Measurements from ENCODE around the gene VAPB.

VAPB gene

DNA sequence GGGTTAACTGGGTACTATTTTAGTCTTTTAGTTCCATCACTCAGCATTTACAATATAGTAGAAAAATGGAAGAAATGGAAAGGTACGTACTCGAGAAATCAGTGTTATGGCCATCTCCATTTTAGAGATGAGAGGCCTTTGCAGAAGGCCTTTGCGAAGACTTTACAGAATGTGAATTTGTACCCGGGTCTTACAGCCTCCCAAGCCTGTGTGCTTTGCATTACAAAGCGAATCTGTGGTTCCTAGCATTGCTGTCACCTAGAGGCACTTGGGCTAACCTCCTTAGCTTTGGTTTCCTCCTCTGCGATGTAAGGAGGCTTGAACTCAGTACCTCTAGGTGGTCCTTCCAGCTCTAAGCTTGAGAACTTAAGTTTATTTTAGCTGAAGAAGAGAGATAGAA, 10.9 kb downstream of the VAPB start (continued):
- TF ChIP-seq, protein P1, sequence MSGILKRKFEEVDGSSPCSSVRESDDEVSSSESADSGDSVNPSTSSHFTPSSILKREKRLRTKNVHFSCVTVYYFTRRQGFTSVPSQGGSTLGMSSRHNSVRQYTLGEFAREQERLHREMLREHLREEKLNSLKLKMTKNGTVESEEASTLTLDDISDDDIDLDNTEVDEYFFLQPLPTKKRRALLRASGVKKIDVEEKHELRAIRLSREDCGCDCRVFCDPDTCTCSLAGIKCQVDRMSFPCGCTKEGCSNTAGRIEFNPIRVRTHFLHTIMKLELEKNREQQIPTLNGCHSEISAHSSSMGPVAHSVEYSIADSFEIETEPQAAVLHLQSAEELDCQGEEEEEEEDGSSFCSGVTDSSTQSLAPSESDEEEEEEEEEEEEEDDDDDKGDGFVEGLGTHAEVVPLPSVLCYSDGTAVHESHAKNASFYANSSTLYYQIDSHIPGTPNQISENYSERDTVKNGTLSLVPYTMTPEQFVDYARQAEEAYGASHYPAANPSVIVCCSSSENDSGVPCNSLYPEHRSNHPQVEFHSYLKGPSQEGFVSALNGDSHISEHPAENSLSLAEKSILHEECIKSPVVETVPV (CRISPR knock-in tag; IDR thresholded peaks at IDR 0.05), result no peak
- TF ChIP-seq ZNF8 (CRISPR knock-in tag; IDR thresholded peaks at IDR 0.05), result no peak

DNA sequence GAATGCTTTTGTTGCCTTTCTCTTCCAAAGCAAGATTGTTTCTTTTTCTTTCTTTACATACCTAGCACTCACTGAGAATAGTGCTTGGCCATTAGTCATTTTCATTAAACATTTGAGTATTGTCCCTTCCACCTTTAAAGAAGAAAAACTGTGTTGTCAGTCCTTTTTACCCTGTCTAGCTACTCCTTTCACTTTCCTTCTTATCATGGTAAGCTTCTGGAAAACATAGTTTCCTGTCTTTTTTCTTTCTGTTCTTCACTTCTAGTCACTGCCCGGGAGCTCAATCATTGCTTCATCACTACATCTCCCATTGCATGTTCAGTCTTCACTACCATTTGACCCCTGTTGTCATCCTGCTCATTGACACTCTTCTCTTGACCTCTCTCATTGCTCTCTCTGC, 12.1 kb downstream of the VAPB start:
- TF ChIP-seq, protein P2, sequence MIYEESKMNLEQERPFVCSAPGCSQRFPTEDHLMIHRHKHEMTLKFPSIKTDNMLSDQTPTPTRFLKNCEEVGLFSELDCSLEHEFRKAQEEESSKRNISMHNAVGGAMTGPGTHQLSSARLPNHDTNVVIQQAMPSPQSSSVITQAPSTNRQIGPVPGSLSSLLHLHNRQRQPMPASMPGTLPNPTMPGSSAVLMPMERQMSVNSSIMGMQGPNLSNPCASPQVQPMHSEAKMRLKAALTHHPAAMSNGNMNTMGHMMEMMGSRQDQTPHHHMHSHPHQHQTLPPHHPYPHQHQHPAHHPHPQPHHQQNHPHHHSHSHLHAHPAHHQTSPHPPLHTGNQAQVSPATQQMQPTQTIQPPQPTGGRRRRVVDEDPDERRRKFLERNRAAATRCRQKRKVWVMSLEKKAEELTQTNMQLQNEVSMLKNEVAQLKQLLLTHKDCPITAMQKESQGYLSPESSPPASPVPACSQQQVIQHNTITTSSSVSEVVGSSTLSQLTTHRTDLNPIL (CRISPR knock-in tag; IDR thresholded peaks at IDR 0.05; ENCODE audit: low read depth), result no peak
- TF ChIP-seq ZC3H10 (CRISPR knock-in tag; IDR thresholded peaks at IDR 0.05) (no peak), ZNF70 (CRISPR knock-in tag; IDR thresholded peaks at IDR 0.05) (no peak), GLIS3 (CRISPR knock-in tag; IDR thresholded peaks at IDR 0.05) (no peak), TOX (CRISPR knock-in tag; IDR thresholded peaks at IDR 0.05; ENCODE audit: borderline replicate concordance) (no peak), ZFP3 (CRISPR knock-in tag; IDR thresholded peaks at IDR 0.05) (no peak), CSDC2 (CRISPR knock-in tag; IDR thresholded peaks at IDR 0.05) (no peak), OSR1 (CRISPR knock-in tag; IDR thresholded peaks at IDR 0.05) (no peak), RARB (CRISPR knock-in tag; IDR thresholded peaks at IDR 0.05) (no peak), PPARA (CRISPR knock-in tag; IDR thresholded peaks at IDR 0.05; ENCODE audit: borderline replicate concordance) (no peak), BACH2 (CRISPR knock-in tag; IDR thresholded peaks at IDR 0.05; ENCODE audit: borderline replicate concordance) (no peak), TCF4 (CRISPR knock-in tag; IDR thresholded peaks at IDR 0.05; ENCODE audit: borderline replicate concordance) (no peak), ESRRG (CRISPR knock-in tag; IDR thresholded peaks at IDR 0.05) (no peak), ISL1 (CRISPR knock-in tag; IDR thresholded peaks at IDR 0.05) (no peak), ZNF565 (CRISPR knock-in tag; conservative IDR thresholded peaks at IDR 0.05; ENCODE audit: low read depth) (no peak), ZFP30 (CRISPR knock-in tag; IDR thresholded peaks at IDR 0.05) (no peak), ZNF8 (CRISPR knock-in tag; IDR thresholded peaks at IDR 0.05) (no peak)
- TF ChIP-seq, protein P1 (CRISPR knock-in tag; IDR thresholded peaks at IDR 0.05), result no peak
- no peak for ATAC-seq

DNA sequence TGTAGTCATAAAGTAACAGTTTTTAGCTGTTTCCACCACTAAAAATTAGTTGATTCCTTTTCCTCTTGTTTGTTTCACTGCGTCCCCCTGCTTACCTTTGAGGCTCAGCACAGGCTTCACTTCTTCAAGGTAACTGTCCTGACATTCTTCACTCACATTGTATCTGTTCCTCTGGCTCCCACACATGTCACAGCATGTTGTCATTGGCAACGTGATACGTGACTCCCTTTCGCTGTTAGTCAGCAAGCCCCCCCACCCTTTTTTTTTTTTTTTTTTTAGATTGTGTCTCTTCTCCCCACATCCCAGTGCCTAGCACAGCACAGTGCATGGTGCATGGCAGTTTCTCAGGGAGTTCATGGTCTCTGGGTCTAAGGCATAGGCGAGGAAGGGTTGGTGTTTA, 13.3 kb downstream of the VAPB start:
- no peak for TF ChIP-seq ESRRG (CRISPR knock-in tag; IDR thresholded peaks at IDR 0.05)
- no peak for TF ChIP-seq CSDC2 (CRISPR knock-in tag; IDR thresholded peaks at IDR 0.05)
- TF ChIP-seq TOX (CRISPR knock-in tag; IDR thresholded peaks at IDR 0.05; ENCODE audit: borderline replicate concordance), result no peak
- no peak for TF ChIP-seq RARB (CRISPR knock-in tag; IDR thresholded peaks at IDR 0.05)
- TF ChIP-seq GLIS3 (CRISPR knock-in tag; IDR thresholded peaks at IDR 0.05), result no peak
- no peak for TF ChIP-seq ZNF70 (CRISPR knock-in tag; IDR thresholded peaks at IDR 0.05)
- TF ChIP-seq, protein P3, sequence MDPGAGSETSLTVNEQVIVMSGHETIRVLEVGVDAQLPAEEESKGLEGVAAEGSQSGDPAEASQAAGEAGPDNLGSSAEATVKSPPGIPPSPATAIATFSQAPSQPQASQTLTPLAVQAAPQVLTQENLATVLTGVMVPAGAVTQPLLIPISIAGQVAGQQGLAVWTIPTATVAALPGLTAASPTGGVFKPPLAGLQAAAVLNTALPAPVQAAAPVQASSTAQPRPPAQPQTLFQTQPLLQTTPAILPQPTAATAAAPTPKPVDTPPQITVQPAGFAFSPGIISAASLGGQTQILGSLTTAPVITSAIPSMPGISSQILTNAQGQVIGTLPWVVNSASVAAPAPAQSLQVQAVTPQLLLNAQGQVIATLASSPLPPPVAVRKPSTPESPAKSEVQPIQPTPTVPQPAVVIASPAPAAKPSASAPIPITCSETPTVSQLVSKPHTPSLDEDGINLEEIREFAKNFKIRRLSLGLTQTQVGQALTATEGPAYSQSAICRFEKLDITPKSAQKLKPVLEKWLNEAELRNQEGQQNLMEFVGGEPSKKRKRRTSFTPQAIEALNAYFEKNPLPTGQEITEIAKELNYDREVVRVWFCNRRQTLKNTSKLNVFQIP (CRISPR knock-in tag; IDR thresholded peaks at IDR 0.05; ENCODE audit: borderline replicate concordance, low read depth), result no peak
- no peak for TF ChIP-seq PPARA (CRISPR knock-in tag; IDR thresholded peaks at IDR 0.05; ENCODE audit: borderline replicate concordance)
- TF ChIP-seq, protein P1 (CRISPR knock-in tag; IDR thresholded peaks at IDR 0.05), result no peak
- no peak for TF ChIP-seq BACH2 (CRISPR knock-in tag; IDR thresholded peaks at IDR 0.05; ENCODE audit: borderline replicate concordance)
- TF ChIP-seq, protein P4, sequence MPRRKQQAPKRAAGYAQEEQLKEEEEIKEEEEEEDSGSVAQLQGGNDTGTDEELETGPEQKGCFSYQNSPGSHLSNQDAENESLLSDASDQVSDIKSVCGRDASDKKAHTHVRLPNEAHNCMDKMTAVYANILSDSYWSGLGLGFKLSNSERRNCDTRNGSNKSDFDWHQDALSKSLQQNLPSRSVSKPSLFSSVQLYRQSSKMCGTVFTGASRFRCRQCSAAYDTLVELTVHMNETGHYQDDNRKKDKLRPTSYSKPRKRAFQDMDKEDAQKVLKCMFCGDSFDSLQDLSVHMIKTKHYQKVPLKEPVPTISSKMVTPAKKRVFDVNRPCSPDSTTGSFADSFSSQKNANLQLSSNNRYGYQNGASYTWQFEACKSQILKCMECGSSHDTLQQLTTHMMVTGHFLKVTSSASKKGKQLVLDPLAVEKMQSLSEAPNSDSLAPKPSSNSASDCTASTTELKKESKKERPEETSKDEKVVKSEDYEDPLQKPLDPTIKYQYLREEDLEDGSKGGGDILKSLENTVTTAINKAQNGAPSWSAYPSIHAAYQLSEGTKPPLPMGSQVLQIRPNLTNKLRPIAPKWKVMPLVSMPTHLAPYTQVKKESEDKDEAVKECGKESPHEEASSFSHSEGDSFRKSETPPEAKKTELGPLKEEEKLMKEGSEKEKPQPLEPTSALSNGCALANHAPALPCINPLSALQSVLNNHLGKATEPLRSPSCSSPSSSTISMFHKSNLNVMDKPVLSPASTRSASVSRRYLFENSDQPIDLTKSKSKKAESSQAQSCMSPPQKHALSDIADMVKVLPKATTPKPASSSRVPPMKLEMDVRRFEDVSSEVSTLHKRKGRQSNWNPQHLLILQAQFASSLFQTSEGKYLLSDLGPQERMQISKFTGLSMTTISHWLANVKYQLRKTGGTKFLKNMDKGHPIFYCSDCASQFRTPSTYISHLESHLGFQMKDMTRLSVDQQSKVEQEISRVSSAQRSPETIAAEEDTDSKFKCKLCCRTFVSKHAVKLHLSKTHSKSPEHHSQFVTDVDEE (CRISPR knock-in tag; IDR thresholded peaks at IDR 0.05), result no peak
- TF ChIP-seq ARNTL (CRISPR knock-in tag; IDR thresholded peaks at IDR 0.05; ENCODE audit: borderline replicate concordance, low read depth), result no peak
- no peak for TF ChIP-seq ZC3H10 (CRISPR knock-in tag; IDR thresholded peaks at IDR 0.05)
- TF ChIP-seq, protein P2 (CRISPR knock-in tag; IDR thresholded peaks at IDR 0.05; ENCODE audit: low read depth), result no peak
- TF ChIP-seq OSR1 (CRISPR knock-in tag; IDR thresholded peaks at IDR 0.05), result no peak
- TF ChIP-seq TCF4 (CRISPR knock-in tag; IDR thresholded peaks at IDR 0.05; ENCODE audit: borderline replicate concordance), result no peak
- no peak for TF ChIP-seq ZFP3 (CRISPR knock-in tag; IDR thresholded peaks at IDR 0.05)
- TF ChIP-seq ZNF8 (CRISPR knock-in tag; IDR thresholded peaks at IDR 0.05), result no peak
- TF ChIP-seq ZNF565 (CRISPR knock-in tag; conservative IDR thresholded peaks at IDR 0.05; ENCODE audit: low read depth), result no peak
- TF ChIP-seq ZFP30 (CRISPR knock-in tag; IDR thresholded peaks at IDR 0.05), result no peak
- ATAC-seq, result no peak
